Ishikawa (cell line): Measurements from ENCODE around the gene PDE4B.

ENCODE experiments used
- CEBPB ChIP-seq: IDR thresholded peaks from 2 replicates; pipeline ENCODE4 v1.6.1; 2012
- CREB1 ChIP-seq: IDR thresholded peaks from 2 replicates; pipeline ENCODE4 v1.6.1; 2012; ENCODE audit warnings: low read depth
- EGR1 ChIP-seq: IDR thresholded peaks from 2 replicates; pipeline ENCODE4 v1.6.1; 2012
- EP300 ChIP-seq: IDR thresholded peaks from 2 replicates; pipeline ENCODE4 v1.6.1; 2012; ENCODE audit warnings: borderline replicate concordance
- FOXM1 ChIP-seq: IDR thresholded peaks from 2 replicates; pipeline ENCODE4 v1.6.1; 2012; ENCODE audit warnings: low read depth, borderline replicate concordance
- NFIC ChIP-seq: IDR thresholded peaks from 2 replicates; pipeline ENCODE4 v1.6.1; 2012
- RAD21 ChIP-seq: IDR thresholded peaks from 2 replicates; pipeline ENCODE4 v1.6.1; 2012; ENCODE audit warnings: low read depth
- REST ChIP-seq: IDR thresholded peaks from 2 replicates; pipeline ENCODE4 v1.6.1; 2012; ENCODE audit warnings: low read depth, mild to moderate bottlenecking
- TAF1 ChIP-seq: IDR thresholded peaks from 2 replicates; pipeline ENCODE4 v1.6.1; 2012; ENCODE audit warnings: low read depth, mild to moderate bottlenecking
- TCF12 ChIP-seq: IDR thresholded peaks from 2 replicates; pipeline ENCODE4 v1.6.1; 2012; ENCODE audit warnings: low read depth
- TEAD4 ChIP-seq: IDR thresholded peaks from 2 replicates; pipeline ENCODE4 v1.6.1; 2012
- YY1 ChIP-seq: IDR thresholded peaks from 2 replicates; pipeline ENCODE4 v1.6.1; 2012; ENCODE audit warnings: low read depth
- TF ChIP-seq, protein P1 (sequence below): IDR thresholded peaks from 2 replicates; pipeline ENCODE4 v1.6.1; 2012
- TF ChIP-seq, protein P2 (sequence below): IDR thresholded peaks from 2 replicates; pipeline ENCODE4 v1.6.1; 2012

- TF ChIP-seq CEBPB, result no peak
- no peak for TF ChIP-seq TCF12
- no peak for TF ChIP-seq CREB1
- TF ChIP-seq EP300, result no peak
- TF ChIP-seq NFIC, result no peak
- TF ChIP-seq TEAD4, result no peak
- TF ChIP-seq TAF1, result no peak
- TF ChIP-seq YY1, result no peak
- TF ChIP-seq, protein P1, sequence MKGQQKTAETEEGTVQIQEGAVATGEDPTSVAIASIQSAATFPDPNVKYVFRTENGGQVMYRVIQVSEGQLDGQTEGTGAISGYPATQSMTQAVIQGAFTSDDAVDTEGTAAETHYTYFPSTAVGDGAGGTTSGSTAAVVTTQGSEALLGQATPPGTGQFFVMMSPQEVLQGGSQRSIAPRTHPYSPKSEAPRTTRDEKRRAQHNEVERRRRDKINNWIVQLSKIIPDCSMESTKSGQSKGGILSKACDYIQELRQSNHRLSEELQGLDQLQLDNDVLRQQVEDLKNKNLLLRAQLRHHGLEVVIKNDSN, result no peak
- no peak for TF ChIP-seq REST
- TF ChIP-seq, protein P2, sequence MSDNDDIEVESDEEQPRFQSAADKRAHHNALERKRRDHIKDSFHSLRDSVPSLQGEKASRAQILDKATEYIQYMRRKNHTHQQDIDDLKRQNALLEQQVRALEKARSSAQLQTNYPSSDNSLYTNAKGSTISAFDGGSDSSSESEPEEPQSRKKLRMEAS, result no peak
- no peak for TF ChIP-seq FOXM1
- TF ChIP-seq RAD21, result no peak
- TF ChIP-seq EGR1, result no peak
Measured at GRCh38 chr1:66288048-66288447, 495.4 kb downstream of the PDE4B start.
